ENCODE results near the gene ELMO1. TPM values are rescaled to one million over a fixed set of nuclear protein-coding genes. Genes with fewer than 3 reads are reported as not detected.

Gene ELMO1
- polyA plus RNA-seq, 2 of the 4 experiments (the other 2 are of a cell fraction) = 2.3 to 6.1 TPM

DNA sequence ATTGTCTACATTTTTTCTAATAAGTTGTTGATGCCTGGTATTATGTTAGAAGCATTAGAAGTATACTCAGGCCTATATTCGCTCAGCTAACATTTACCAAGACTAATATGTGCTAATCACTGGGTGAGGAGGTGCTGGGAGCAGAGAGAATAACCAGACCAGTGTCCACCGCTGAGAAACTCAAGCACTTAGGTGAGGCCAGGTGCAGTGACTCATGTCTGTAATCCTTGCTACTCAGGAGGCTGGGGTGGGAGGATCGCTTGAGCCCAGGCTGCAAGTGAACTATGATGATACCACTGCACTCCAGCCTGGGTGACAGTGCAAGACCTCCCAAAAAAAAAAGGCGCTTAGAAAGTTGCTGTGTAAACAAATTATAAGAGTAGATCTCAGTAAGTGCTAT lies 542.2 kb downstream of the ELMO1 start:
- Histone ChIP-seq H3K4me2 (no peak overlapping the region), H3K9me3 (no peaks in the 10 kb centered on the region), H3K4me1 (no peaks in the 10 kb centered on the region), H3K4me3 (no peak overlapping the region), H3K27ac (no peak overlapping the region)
- ATAC-seq (no peak), FAIRE-seq (no peak), DNase-seq (ENCODE audit: low read depth in 1 of 2, low spot score in 1 of 2) (no peak)
- 48% methylated on average over 4 of the region's 4 CpGs for WGBS (ENCODE audit: missing lambda C conversion rate)
- TF ChIP-seq ESRRA (IDR thresholded peaks at IDR 0.05; ENCODE audit: borderline replicate concordance, low read length) (no peak), RNF2 (IDR thresholded peaks at IDR 0.05; ENCODE audit: borderline replicate concordance, low read depth) (no peak), PHF8 (IDR thresholded peaks at IDR 0.05; ENCODE audit: borderline replicate concordance, low read depth) (no peak), KDM5A (IDR thresholded peaks at IDR 0.05) (no peak), ZFP36 (IDR thresholded peaks at IDR 0.05; ENCODE audit: borderline replicate concordance, partially characterized antibody) (no peak), ELK1 (IDR thresholded peaks at IDR 0.05; ENCODE audit: low read depth, low read length) (no peak), BCL3 (IDR thresholded peaks at IDR 0.05) (no peak), MAZ (IDR thresholded peaks at IDR 0.05; ENCODE audit: borderline replicate concordance, low read depth, low read length) (no peak), HMGXB4 (CRISPR knock-in tag; IDR thresholded peaks at IDR 0.05; ENCODE audit: borderline replicate concordance) (no peak), FOSL2 (IDR thresholded peaks at IDR 0.05) (no peak), FOSL2 (CRISPR knock-in tag; IDR thresholded peaks at IDR 0.05) (no peak), HOXB5 (CRISPR knock-in tag; IDR thresholded peaks at IDR 0.05) (no peak), HDAC2 (IDR thresholded peaks at IDR 0.05) (no peak), SREBF2 (IDR thresholded peaks at IDR 0.05) (no peak), POLR2AphosphoS2 (conservative IDR thresholded peaks at IDR 0.05; ENCODE audit: low read length) (no peak), RARB (CRISPR knock-in tag; IDR thresholded peaks at IDR 0.05) (no peak), JUN (IDR thresholded peaks at IDR 0.05) (no peak)
- POLR2A ChIA-PET = no interaction called here
- CTCF ChIA-PET = no interaction called here

- H3K4me1 ChIP-seq = no peaks in the 10 kb centered on the region
- WGBS (ENCODE audit: missing lambda C conversion rate) = 24% methylated on average over 2 of the region's 2 CpGs
- H3K4me2 ChIP-seq = no peak overlapping the region
- no peak for DNase-seq (ENCODE audit: low read depth in 1 of 2, low spot score in 1 of 2)
- POLR2A ChIA-PET = no interaction called here
- no peak overlapping the region for H3K4me3 ChIP-seq
- no peaks in the 10 kb centered on the region for H3K9me3 ChIP-seq
- no peak overlapping the region for H3K27ac ChIP-seq
- FAIRE-seq = no peak
- CTCF ChIA-PET = no interaction called here
- no peak for ATAC-seq
- TF ChIP-seq, protein P1, sequence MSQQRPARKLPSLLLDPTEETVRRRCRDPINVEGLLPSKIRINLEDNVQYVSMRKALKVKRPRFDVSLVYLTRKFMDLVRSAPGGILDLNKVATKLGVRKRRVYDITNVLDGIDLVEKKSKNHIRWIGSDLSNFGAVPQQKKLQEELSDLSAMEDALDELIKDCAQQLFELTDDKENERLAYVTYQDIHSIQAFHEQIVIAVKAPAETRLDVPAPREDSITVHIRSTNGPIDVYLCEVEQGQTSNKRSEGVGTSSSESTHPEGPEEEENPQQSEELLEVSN (IDR thresholded peaks at IDR 0.05; ENCODE audit: borderline replicate concordance, low read depth) = no peak
- TF ChIP-seq REST (IDR thresholded peaks at IDR 0.05) (no peak), RFX5 (IDR thresholded peaks at IDR 0.05) (no peak)
These were observed 542.8 kb downstream of the ELMO1 start for GRCh38 chr7:36905841-36906240.

All from A549 (cell line).